ENCODE results near the gene HSD17B14.
"Not testable (repeated sequence)": the region's sequence is repeated elsewhere in the genome, so short reads cannot be mapped to it uniquely, and the experiment has no call there.

DNA sequence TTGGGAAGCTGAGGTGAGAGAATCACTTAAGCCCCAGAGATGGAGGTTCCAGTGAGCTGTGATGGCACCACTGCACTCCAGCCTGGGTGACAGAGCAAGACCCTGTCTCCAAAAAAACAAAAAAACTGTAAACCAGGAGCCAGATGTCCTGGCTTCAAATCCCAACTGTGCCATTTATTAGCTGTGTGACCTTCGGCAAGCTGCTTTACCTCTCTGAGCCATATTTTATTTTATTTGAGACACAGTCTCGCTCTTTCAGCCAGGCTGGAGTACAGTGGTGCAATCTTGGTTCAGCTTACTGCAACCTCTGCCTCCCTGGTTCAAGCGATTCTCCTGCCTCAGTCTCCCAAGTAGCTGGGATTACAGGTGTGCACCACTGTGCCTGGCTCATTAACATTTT is 10.4 kb upstream of the HSD17B14 start:
- not testable (repeated sequence) for TF ChIP-seq ZNF384 (IDR thresholded peaks at IDR 0.05); L3MBTL2 (conservative IDR thresholded peaks at IDR 0.05); BHLHE40 (IDR thresholded peaks at IDR 0.05; ENCODE audit: borderline replicate concordance); ELF4 (IDR thresholded peaks at IDR 0.05); LEF1 (IDR thresholded peaks at IDR 0.05; ENCODE audit: borderline replicate concordance); ARNT (IDR thresholded peaks at IDR 0.05); SP1 (IDR thresholded peaks at IDR 0.05)

Data from HEK293T (cell line).